H1 (cell line): ENCODE measurements around the gene ZBTB14. TPM values are rescaled to one million over a fixed set of nuclear protein-coding genes. Genes with fewer than 3 reads are reported as not detected.

Source experiments
- CTCF ChIA-PET: fragments of 300-600 bp; sonication (Branson Sonifier 250); formaldehyde crosslinking; loops from one replicate; lab custom pipeline; 2021; ENCODE audit not compliant: partially characterized antibody; lab: Charles Lee
- POLR2A ChIA-PET: fragments of 300-600 bp; sonication (Branson Sonifier 250); formaldehyde crosslinking; loops from one replicate; lab custom pipeline; 2021; ENCODE audit warnings: inconsistent platforms; ENCODE audit not compliant: partially characterized antibody; lab: Charles Lee
- DNase-seq, 2 experiments: peaks; one replicate each; pipeline versions ENCODE4 v3.0.0 to v3.0.0-alpha.2; 2010 to 2022; ENCODE audit warnings: low spot score in 2 of 2, low read depth in 1 of 2, mixed read lengths in 1 of 2
- FAIRE-seq: peaks from 2 replicates; lab custom pipeline; 2011; peaks lifted over from hg19 to GRCh38; lab: Jason Lieb, UNC
- H2AFZ ChIP-seq: 2 replicates; pipeline ENCODE4 v1.8.1; 2012; ENCODE audit warnings: low read length, inconsistent platforms
- H2AK5ac ChIP-seq: 2 replicates; pipeline ENCODE4 v1.6.1; 2013; ENCODE audit warnings: low read depth, low read length
- H2BK120ac ChIP-seq: replicated peaks from 2 replicates; pipeline ENCODE3; 2013; ENCODE audit warnings: low read depth, low read length, inconsistent platforms
- H2BK12ac ChIP-seq: 2 replicates; pipeline ENCODE4 v1.6.1; 2013; ENCODE audit warnings: low read depth, low read length
- H2BK15ac ChIP-seq: 2 replicates; pipeline ENCODE4 v1.6.1; 2013; ENCODE audit warnings: low read length
- H2BK20ac ChIP-seq: 2 replicates; pipeline ENCODE4 v1.6.1; 2013; ENCODE audit warnings: low read length
- H2BK5ac ChIP-seq: 2 replicates; pipeline ENCODE4 v1.6.1; 2013; ENCODE audit warnings: low read depth, low read length
- H3K14ac ChIP-seq: 2 replicates; pipeline ENCODE4 v1.6.1; 2013; ENCODE audit warnings: inconsistent platforms; ENCODE audit not compliant: insufficient read length
- H3K18ac ChIP-seq: 2 replicates; pipeline ENCODE4 v1.6.1; 2013; ENCODE audit warnings: low read length; ENCODE audit errors: extremely low read depth
- H3K23ac ChIP-seq: 2 replicates; pipeline ENCODE4 v1.6.1; 2013; ENCODE audit warnings: inconsistent platforms; ENCODE audit not compliant: insufficient read length
- H3K23me2 ChIP-seq: 2 replicates; pipeline ENCODE4 v1.6.1; 2013; ENCODE audit warnings: low read depth, low read length
- H3K27ac ChIP-seq: 2 replicates; pipeline ENCODE4 v1.6.1; 2011; ENCODE audit warnings: low read depth, low read length, inconsistent platforms
- H3K27me3 ChIP-seq, 4 experiments: replicated peaks in 1 of 4; 1 replicate in 1 of 4; 2 replicates in 3 of 4; pipeline versions ENCODE4 v1.6.1 to v1.8.1; 2011 to 2013; ENCODE audit warnings: low read length in 3 of 4, mild to moderate bottlenecking in 3 of 4, inconsistent platforms in 2 of 4, mixed read lengths in 2 of 4, moderate library complexity in 1 of 4; ENCODE audit not compliant: control insufficient read depth in 3 of 4, insufficient read depth in 3 of 4; ENCODE audit errors: extremely low read depth in 1 of 4
- H3K36me3 ChIP-seq, 4 experiments: 2 replicates each; pipeline versions ENCODE4 v1.6.1 to v1.8.1; 2011 to 2013; ENCODE audit warnings: mild to moderate bottlenecking in 4 of 4, low read length in 3 of 4, moderate library complexity in 2 of 4, control low read depth in 1 of 4, inconsistent platforms in 1 of 4; ENCODE audit not compliant: insufficient read depth in 4 of 4, control insufficient read depth in 2 of 4
- H3K4ac ChIP-seq: replicated peaks from 2 replicates; pipeline ENCODE3; 2013; ENCODE audit warnings: low read length, low read depth, mixed read lengths, inconsistent platforms; ENCODE audit not compliant: insufficient read length
- H3K4me1 ChIP-seq, 4 experiments: replicated peaks in 1 of 4; 1 replicate in 1 of 4; 2 replicates in 3 of 4; pipeline versions ENCODE4 v1.6.1 to v1.8.1; 2011 to 2013; ENCODE audit warnings: low read length in 3 of 4, inconsistent platforms in 2 of 4, mixed read lengths in 1 of 4; ENCODE audit not compliant: insufficient read depth in 4 of 4, control insufficient read depth in 3 of 4
- H3K4me2 ChIP-seq, 2 experiments: 2 replicates each; pipeline versions ENCODE4 v1.6.1 to v1.8.1; 2011 to 2013; ENCODE audit warnings: low read depth in 2 of 2, low read length in 2 of 2, control low read depth in 1 of 2, inconsistent platforms in 1 of 2, mild to moderate bottlenecking in 1 of 2; ENCODE audit not compliant: insufficient read depth in 1 of 2
- H3K4me3 ChIP-seq, 4 experiments: fragments of 200-600, 300-600 bp in 1 of 4; sonication (generic), shearing (Covaris generic), sonication (Bioruptor Twin) in 1 of 4; 2 replicates each; pipeline versions ENCODE4 v1.5.1 to v1.8.1; 2011 to 2016; ENCODE audit warnings: low read length in 4 of 4, low read depth in 3 of 4, control low read depth in 2 of 4, inconsistent platforms in 2 of 4, mild to moderate bottlenecking in 2 of 4, mixed read lengths in 1 of 4, moderate library complexity in 1 of 4; ENCODE audit not compliant: insufficient read depth in 2 of 4; ENCODE audit errors: extremely low read depth in 1 of 4
- H3K56ac ChIP-seq: replicated peaks from 2 replicates; pipeline ENCODE3; 2013; ENCODE audit warnings: low read depth, mild to moderate bottlenecking, mixed read lengths, low read length, inconsistent platforms; ENCODE audit not compliant: insufficient read length
- H3K79me1 ChIP-seq: 2 replicates; pipeline ENCODE4 v1.6.1; 2013; ENCODE audit warnings: low read depth, low read length, control low read depth
- H3K79me2 ChIP-seq, 2 experiments: 2 replicates each; pipeline versions ENCODE4 v1.6.1 to v1.8.1; 2012 to 2013; ENCODE audit warnings: low read length in 2 of 2, mild to moderate bottlenecking in 2 of 2, inconsistent platforms in 1 of 2; ENCODE audit not compliant: insufficient read depth in 2 of 2, control insufficient read depth in 1 of 2
- H3K9ac ChIP-seq, 4 experiments: replicated peaks in 1 of 4; 1 replicate in 1 of 4; 2 replicates in 3 of 4; pipeline versions ENCODE4 v1.6.1 to v1.8.1; 2011 to 2013; ENCODE audit warnings: low read depth in 3 of 4, low read length in 3 of 4, control low read depth in 2 of 4, mild to moderate bottlenecking in 2 of 4, moderate library complexity in 2 of 4, inconsistent platforms in 1 of 4; ENCODE audit errors: extremely low read depth in 1 of 4
- H3K9me3 ChIP-seq, 2 experiments: 2 replicates each; pipeline versions ENCODE4 v1.6.1 to v1.8.1; 2012 to 2013; ENCODE audit warnings: mild to moderate bottlenecking in 2 of 2, moderate library complexity in 2 of 2, control low read depth in 1 of 2, inconsistent platforms in 1 of 2, low read depth in 1 of 2, low read length in 1 of 2, mixed read lengths in 1 of 2; ENCODE audit not compliant: insufficient read depth in 2 of 2
- H4K20me1 ChIP-seq, 2 experiments: replicated peaks in 1 of 2; 2 replicates each; pipeline versions ENCODE3 to v1.8.1; 2011 to 2013; ENCODE audit warnings: inconsistent platforms in 2 of 2, low read length in 2 of 2, mild to moderate bottlenecking in 1 of 2; ENCODE audit not compliant: insufficient read depth in 2 of 2, control insufficient read depth in 1 of 2
- H4K5ac ChIP-seq: 2 replicates; pipeline ENCODE4 v1.6.1; 2013; ENCODE audit warnings: low read length, low read depth, mixed read lengths, inconsistent platforms; ENCODE audit not compliant: insufficient read length
- H4K8ac ChIP-seq: 2 replicates; pipeline ENCODE4 v1.8.0; 2013; ENCODE audit warnings: mild to moderate bottlenecking, moderate library complexity, low read length, inconsistent platforms; ENCODE audit not compliant: insufficient read depth; ENCODE audit errors: extremely low read depth
- H4K91ac ChIP-seq: replicated peaks from 2 replicates; pipeline ENCODE3; 2013; ENCODE audit warnings: low read length, mixed read lengths, inconsistent platforms; ENCODE audit not compliant: insufficient read length
- HDAC6 ChIP-seq: IDR thresholded peaks from one replicate; pipeline ENCODE4 v1.7.1; 2012; ENCODE audit warnings: low read depth, mild to moderate bottlenecking, inconsistent platforms, low read length, moderate library complexity
- WGBS, 2 experiments: shearing (Covaris generic) in 1 of 2; methylation state at CpG; one replicate each; pipeline versions ENCODE4 v1.1.6 to v1.1.7; 2013 to 2015; ENCODE audit warnings: low lambda C conversion rate in 2 of 2, mixed read lengths in 2 of 2, inconsistent platforms in 1 of 2, low coverage in 1 of 2, missing lambda C conversion rate in 1 of 2; ENCODE audit not compliant: insufficient replicate concordance in 2 of 2, insufficient coverage in 1 of 2, insufficient read length in 1 of 2; ENCODE audit errors: extremely low coverage in 1 of 2, missing lambda C conversion rate in 1 of 2; 5-methylcytosine and 5-hydroxymethylcytosine counted together
- polyA plus RNA-seq, 7 experiments: library from polyadenylated mRNA; depleted of rRNA in 3 of 7; stranded (reverse) in 5 of 7; unstranded in 2 of 7; fragments of >200 nt in 5 of 7; fragments of 200-250 nt in 2 of 7; gene quantifications; 1 replicate in 5 of 7; 2 replicates in 1 of 7; 4 replicates in 1 of 7; pipeline versions ENCODE4 v1.2.1 to v1.2.3, GENCODE V29; 2011 to 2013; ENCODE audit warnings: missing spikeins in 2 of 7, mixed read lengths in 2 of 7
- total RNA-seq: library from RNA; stranded (reverse); fragmentation: NEBNext Ultra II Directional; extraction: Animal tissue kit (Norgen Biotek cat#: 25700); gene quantifications from 2 replicates; pipeline ENCODE4 v1.2.1, GENCODE V29; 2021

ZBTB14 gene
- total and polyA plus RNA-seq, 2 of the 8 experiments (the other 6 are each of a cell fraction or from before 2014, with no cell fraction given) = 5.2 to 18.3 TPM

- Histone ChIP-seq H3K23me2 (peaks cover 4% of the 10 kb centered on the region; the same call in 1 of the 2 replicates), H4K5ac (no peak overlapping the region), H2BK120ac (no peak overlapping the region), H4K20me1 (no peaks in the 10 kb centered on the region), H2BK5ac (no peak overlapping the region)
- WGBS, 2 experiments = 95% methylated on average over 12 of the region's 12 CpGs; no CpG with 5 or more reads in 1 of the 2 experiments
- TF ChIP-seq HDAC6 = no peak
- TF ChIP-seq, all 59 proteins: peak for 0
- Histone ChIP-seq H3K27ac (no peak overlapping the region), H3K4me1 (peaks cover 4 to 9% (median 5%) of the 10 kb centered on the region in 4 experiments), H3K36me3 (no peaks in the 10 kb centered on the region), H3K56ac (no peak overlapping the region), H3K9ac (no peak overlapping the region), H3K4me3 (no peak overlapping the region; a peak in 1 of 8 replicates), H3K79me1 (no peaks in the 10 kb centered on the region), H3K27me3 (peaks cover 0 to 16% (median 9%) of the 10 kb centered on the region in 4 experiments; a peak in 6 of 7 replicates), H2BK20ac (no peak overlapping the region), H3K9me3 (no peaks in the 10 kb centered on the region), H2BK12ac (no peak overlapping the region), H4K91ac (no peak overlapping the region), H3K4ac (no peak overlapping the region), H4K8ac (no peak overlapping the region), H3K14ac (no peak overlapping the region), H2AFZ (0 out of 2 replicates have a peak overlapping the region, but pooled peaks have one; percentile 61), H2AK5ac (no peak overlapping the region), H3K79me2 (peaks cover 0 to 7% of the 10 kb centered on the region in 2 experiments; a peak in 2 of 4 replicates), H3K4me2 (peak overlapping the region in 1 of 2 experiments; percentile 53; a peak in 1 of 4 replicates), H3K18ac (no peak overlapping the region), H2BK15ac (no peak overlapping the region), H3K23ac (no peak overlapping the region)
- DNase-seq (no peak), FAIRE-seq (no peak)
- CTCF ChIA-PET = no interaction called here
- POLR2A ChIA-PET = interaction anchor here (1.0 to 1.5 kb wide), 3 partner anchors 11 to 39 kb away, joined by 3 to 7 read pairs (median 4); no protein-coding TSS in a partner anchor
These were observed 2.1 kb upstream of the ZBTB14 start for GRCh38 chr18:5297597-5297996.
